HG02943 (cell line): Measurements from ENCODE around the gene ZAR1.

Experiments used
- ATAC-seq: cut with Tn5 transposase; IDR thresholded peaks from one replicate; pipeline ENCODE4 v1.9.1; 2021; ENCODE audit warnings: mild to moderate bottlenecking, low read depth, moderate library complexity; ENCODE audit not compliant: unreplicated experiment

Gene ZAR1

GRCh38 chr4:48484494-48485168, 5.4 kb upstream of the ZAR1 start:
- no peak for ATAC-seq

- no peak for ATAC-seq
Measured at GRCh38 chr4:48489683-48490011, 405 bp upstream of the ZAR1 start.

DNA sequence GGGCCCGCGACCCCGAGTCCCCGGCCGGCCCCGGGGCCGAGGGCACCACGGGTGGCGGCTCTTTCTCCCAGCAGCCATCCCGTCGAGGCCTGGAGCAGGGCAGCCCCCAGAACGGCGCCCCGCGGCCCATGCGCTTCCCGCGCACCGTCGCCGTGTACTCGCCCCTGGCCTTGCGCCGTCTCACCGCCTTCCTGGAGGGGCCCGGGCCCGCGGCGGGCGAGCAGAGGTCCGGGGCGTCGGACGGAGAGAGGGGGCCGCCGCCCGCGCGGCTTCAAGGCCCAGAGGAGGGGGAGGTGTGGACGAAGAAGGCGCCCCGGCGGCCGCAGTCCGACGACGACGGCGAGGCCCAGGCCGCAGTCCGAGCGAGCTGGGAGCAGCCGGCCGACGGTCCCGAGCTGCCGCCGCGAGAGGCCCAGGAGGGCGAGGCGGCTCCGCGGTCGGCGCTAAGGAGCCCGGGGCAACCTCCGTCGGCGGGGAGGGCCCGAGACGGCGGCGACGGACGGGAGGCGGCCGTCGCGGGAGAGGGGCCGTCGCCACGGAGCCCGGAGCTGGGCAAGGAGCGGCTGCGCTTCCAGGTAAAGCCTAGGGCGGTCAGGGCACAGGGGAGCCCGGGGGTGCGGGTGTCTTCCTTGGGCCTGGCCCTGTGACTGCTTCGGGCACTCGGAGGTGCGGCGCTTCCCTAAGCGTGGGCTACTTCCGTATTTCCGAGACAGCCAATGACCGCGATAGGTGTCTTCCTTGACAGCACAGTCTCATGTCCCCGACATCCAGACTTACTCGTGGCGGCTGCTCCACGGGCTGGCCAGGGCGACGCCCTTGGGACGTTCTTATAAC, 845 bp downstream of the ZAR1 start:
- ATAC-seq: no peak

GRCh38 chr4:48491514-48492176, 1.6 kb downstream of the ZAR1 start:
- ATAC-seq: no peak

DNA sequence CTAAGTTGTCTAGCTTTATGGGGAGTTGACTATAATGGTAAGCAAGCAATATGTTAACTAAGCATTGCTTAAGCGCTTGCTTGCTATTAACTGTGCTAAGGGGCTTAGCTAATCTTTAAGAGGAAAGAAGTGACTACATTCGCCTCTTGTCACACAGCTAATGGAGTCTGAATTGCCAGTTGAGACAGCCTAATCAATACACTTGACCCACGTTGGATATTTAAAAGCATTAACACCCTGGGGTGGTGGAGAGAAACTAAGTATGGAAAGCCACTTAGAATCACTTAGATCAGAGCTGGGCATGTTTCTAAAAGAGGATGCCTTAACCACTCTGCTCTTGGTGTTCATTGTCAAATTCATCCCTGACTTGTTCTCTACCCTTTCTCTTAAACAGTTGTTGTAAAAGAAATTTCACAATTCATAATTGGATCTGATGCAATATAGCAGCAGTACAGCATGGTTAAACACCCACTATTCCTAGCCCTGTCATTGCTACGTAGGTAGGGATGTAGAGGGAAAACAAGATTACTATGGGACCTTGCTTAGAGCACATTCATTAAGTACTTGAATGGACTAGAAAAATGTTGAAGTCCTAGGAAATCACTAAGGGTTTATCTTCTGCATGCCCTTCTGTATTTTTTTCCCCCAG, 3.5 kb downstream of the ZAR1 start:
- no peak for ATAC-seq

- no peak for ATAC-seq
Measured at GRCh38 chr4:48495941-48496340, 5.9 kb downstream of the ZAR1 start.

GRCh38 chr4:48498895-48499294, 8.8 kb downstream of the ZAR1 start:
- no peak for ATAC-seq

DNA sequence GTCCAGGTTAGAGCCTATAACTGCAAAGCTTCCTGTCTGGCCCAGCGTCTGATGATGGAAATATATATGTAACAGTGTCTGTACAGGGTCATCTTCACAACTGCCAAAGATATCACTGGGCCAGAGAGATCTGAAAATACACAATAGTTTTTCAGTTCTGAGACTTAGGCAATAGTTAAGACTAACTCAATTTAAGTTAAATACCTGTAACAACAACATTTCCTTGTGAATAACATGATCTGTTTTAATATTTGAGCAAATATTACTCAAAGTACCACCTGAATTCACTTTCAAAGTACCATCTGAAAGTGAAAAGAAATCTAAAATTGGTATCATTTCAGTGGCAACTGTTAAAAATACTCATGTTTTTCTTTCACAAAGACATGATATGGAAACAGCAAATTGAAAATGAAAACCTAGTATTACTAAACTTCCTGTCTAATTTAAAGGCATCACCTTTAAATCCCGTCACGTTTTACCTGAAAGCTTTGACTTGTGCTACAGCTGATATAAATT, 9.6 kb downstream of the ZAR1 start:
- peak; percentile 77 for ATAC-seq

DNA sequence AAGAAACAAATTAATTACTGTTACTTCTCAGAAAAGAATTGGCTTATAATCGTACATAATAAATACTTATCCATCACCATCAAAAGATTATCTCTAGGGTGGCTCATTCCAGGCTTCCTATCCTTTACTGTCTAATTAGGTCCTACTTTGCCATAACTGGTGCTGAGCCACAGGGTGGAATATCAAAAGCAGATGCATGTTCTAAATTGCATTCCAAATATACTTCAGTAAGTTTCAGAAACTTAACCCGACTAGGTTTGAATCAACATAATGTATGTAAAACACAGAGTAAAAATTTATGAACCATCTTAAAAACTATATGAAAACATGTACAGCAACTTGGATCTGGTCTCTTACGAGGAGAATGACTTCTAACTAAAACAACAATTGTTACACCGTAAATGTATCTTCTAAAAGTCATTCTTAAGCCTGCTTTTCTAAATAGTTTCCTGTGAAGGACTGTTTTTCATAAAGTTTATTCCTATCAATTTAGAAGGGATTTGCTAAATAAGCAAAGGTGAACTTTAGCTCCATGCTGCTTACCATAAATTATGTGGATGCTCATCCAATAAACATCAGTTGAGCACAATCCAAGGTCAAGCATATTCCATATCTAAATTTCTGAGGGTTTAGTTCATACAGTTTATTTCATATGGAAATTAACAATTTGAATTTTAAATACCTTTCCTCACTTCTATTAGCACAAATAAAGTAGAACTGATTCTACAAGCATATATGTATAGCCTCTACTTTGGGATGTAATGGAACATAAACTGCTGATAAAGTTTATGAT, 13.4 kb downstream of the ZAR1 start:
- ATAC-seq: no peak

GRCh38 chr4:48504026-48504330, 13.9 kb downstream of the ZAR1 start:
- ATAC-seq: no peak

DNA sequence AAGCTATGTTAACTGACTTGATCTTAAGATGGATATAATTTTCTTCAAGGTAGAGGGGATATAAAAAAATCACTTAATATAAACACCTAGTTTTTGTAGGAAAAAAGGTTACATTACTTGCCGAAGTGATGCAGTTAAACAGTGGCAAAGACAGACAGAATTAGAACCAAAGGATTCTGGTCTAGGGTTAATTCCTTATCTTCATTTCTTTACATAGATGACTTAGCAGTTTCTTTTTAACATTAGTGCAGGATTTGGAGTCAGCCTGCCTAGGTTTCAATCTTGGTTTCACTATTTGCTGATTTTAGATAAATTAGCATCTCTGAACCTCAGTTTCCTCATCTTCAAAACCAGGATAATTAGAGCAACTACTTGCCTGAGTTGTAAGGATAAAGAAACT, 14.3 kb downstream of the ZAR1 start:
- no peak for ATAC-seq

GRCh38 chr4:48506716-48507115, 16.7 kb downstream of the ZAR1 start:
- no peak for ATAC-seq

DNA sequence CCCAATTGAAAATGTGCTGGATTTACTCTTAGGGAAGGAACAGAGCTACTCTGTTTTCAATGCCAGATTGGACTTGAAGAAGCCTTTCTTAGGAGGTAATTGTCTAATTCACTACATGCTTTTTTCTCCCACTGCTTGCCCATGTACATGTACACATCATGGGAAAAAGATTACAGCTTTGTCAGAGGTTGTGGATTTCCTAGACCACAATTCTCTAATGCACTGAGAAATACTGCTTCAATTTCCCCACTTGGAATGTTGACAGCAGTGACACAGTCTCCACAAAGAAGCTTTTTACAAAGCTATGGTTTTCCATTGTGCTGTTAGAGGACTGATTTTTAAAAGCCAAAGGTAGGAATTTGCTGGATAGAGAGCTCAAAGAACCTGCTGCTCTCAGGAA, 19.5 kb downstream of the ZAR1 start:
- no peak for ATAC-seq

DNA sequence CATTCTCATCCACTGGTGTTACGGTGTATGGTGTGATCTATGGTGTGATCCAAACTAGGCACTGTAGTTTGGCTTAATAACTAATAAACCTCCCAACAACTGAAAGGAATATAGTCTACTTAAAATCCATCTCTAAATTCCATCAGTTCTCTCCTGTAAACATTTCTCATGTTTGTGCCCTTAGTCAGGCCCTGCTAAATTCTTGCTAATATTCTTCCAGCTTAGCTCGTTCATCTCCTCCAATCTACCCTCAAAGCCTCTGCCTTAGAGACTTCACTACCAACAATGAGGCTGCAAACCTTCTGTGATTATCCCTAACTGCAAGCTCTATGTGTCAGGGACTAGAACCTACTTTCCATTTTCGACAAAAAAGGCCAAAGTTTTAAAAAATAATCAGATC, 28.1 kb downstream of the ZAR1 start:
- ATAC-seq: no peak

- no peak for ATAC-seq
Measured at GRCh38 chr4:48526406-48526805, 36.4 kb downstream of the ZAR1 start.

DNA sequence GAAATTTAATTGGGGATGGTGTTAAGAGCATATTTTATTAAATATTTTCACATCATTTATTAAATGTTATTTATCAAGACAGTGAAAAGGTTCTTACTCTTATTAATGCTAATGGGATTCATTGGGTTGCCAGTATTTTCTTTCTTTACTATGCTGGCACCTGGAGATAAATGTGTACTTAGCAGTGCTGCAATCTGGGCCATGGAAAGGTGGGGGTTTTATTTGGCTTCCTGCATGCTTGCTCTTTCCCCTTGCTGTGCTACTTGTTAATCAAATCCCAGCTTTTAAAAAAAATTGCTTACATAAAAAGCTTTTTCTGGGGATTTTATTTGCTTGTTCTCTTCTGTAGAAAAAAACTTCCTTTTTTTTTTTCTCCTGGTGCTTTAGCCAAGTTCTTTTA, 48.3 kb downstream of the ZAR1 start:
- ATAC-seq: no peak

DNA sequence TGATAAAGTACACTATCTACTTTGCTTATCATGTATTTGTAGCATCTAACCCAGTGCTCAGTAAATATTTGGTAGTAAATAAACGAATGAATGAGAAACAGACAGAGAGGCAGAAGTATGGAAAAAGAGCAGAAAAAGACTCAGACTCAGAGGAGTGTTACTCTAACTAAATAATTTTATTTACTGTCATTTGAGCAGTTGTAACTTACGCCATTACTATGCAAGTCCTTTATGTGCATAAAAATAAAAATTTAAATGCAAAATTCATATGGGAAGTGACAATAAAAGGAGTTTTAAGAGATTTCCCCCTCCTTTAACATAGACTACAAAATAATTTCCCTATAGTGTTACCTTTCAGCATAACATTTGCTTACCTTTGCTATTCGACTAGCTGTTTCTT, 49.5 kb downstream of the ZAR1 start:
- no peak for ATAC-seq

- ATAC-seq: no peak
Measured at GRCh38 chr4:48542888-48543287, 52.8 kb downstream of the ZAR1 start.

GRCh38 chr4:48543796-48544195, 53.7 kb downstream of the ZAR1 start:
- ATAC-seq: no peak
